ENCODE results near the gene IGFLR1.
A peak's percentile ranks its signal among the peaks of the same experiment; 100 is the strongest.

IGFLR1 gene

DNA sequence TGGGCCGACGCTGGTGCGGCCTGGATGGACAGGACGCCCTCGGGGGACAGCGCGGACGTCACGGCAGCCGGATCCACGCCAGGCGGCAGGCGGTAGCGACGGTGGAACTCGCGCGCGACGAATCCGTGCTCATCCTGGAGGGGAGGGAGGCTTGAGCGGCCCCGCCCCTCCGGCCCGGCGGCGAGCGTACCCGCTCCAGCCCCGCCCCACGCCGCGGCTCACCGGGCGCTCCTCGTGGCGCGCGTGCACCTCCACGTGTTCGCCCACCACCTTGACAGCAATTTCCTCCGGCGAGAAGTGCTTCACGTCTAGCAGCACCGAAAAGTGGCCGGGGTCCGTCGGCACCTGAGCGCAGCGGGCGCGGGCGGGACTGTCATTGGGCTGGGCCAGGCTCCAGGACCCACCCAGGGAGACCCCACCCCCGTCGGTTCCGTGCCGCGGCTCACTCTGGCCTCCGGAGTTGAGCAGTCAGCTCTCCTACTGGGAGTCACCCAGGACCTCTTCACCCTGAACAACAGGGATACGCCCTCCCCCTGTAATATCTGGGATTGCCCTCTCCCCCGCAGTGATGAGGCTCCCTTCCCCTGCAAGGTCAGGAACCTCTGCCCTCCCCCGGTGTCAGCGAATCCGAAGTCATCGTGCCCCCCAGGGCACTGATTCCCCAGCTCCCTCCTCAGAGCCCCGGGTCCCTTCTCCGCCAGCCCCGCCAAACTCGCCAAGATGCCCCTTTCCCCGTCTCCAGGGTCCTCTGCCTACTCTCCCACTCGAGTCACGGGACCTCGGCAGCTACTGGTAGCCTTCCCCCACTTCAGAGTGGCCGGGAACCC is 13.5 kb upstream of the IGFLR1 start:
- H3K36me3 ChIP-seq (ENCODE audit: insufficient read depth, low read length): peaks cover 34% of the 10 kb centered on the region
- no peaks in the 10 kb centered on the region for H3K9me3 ChIP-seq (ENCODE audit: low read length)
- H3K4me1 ChIP-seq (ENCODE audit: insufficient read depth, low read length): peaks cover 11% of the 10 kb centered on the region
- H2AFZ ChIP-seq (ENCODE audit: low read depth, low read length): no peak overlapping the region
- H3K4me3 ChIP-seq (ENCODE audit: low read length): no peak overlapping the region
- no peaks in the 10 kb centered on the region for H3K27me3 ChIP-seq (ENCODE audit: insufficient read depth, low read length)

DNA sequence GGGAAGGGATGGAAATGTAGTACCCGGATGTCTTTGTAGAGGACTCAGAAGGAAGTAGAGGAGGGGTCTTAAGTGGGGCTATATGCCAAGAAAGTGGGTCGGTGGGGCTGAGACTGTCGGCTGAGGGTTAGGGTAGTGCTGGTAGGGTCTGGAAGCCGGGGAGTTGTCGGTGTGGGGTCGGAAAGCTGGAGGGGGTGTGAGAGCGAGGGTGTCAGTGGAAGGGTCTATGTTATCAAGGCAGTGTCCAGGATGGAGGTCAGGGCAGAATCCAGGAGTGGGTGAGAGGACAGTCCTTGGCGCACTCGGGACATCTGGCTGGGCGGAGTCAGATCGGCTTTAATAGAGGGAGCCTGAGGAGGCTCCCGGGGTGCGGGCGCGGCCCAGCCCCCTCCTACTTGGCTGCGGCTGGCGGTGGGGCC is 12.9 kb upstream of the IGFLR1 start:
- H2AFZ ChIP-seq (ENCODE audit: low read depth, low read length): no peak overlapping the region
- H3K9me3 ChIP-seq (ENCODE audit: low read length): no peaks in the 10 kb centered on the region
- no peaks in the 10 kb centered on the region for H3K27me3 ChIP-seq (ENCODE audit: insufficient read depth, low read length)
- H3K4me1 ChIP-seq (ENCODE audit: insufficient read depth, low read length): peaks cover 11% of the 10 kb centered on the region
- H3K4me3 ChIP-seq (ENCODE audit: low read length): no peak overlapping the region
- H3K36me3 ChIP-seq (ENCODE audit: insufficient read depth, low read length): peaks cover 32% of the 10 kb centered on the region

DNA sequence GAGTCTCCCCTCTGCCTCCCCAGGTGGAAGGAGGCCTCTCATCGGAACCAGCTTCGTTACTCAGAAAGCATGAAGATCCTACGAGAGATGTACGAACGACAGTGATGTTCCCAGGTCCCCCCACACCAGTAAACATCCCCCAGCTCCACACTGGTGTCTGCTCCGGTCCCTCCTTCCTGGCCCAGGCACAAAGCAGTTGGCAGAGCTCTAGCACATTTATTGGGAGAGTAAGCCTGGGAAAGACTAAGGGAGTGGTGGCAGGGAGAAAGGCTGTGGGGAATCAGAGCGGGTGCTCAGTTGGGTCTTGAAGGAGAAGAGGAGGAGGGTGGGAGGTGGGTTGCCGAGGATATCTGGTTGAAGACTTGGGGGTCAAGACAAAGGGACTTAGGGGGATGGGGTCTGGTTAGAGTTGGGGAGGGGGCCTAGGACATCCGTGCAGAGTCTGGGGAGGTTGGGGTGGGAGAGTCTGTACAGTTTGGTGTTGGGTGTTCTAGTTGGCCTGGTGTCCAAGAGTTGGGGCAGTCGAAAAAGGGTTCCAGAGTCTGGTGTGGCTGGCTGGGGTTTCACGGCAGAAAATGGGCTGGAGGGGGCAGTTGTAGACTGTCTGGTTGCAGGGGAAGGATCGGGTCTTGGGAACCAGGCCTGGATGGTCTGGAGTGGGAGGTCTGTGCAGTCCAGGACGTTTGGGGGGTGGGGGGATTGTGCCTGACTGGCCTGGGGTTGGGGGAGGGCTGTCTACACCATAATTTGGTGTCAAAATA is 12.3 kb upstream of the IGFLR1 start:
- Histone ChIP-seq H2AFZ (ENCODE audit: low read depth, low read length) (no peak overlapping the region), H3K4me3 (ENCODE audit: low read length) (no peak overlapping the region), H3K27me3 (ENCODE audit: insufficient read depth, low read length) (no peaks in the 10 kb centered on the region), H3K4me1 (ENCODE audit: insufficient read depth, low read length) (peaks cover 11% of the 10 kb centered on the region), H3K9me3 (ENCODE audit: low read length) (no peaks in the 10 kb centered on the region), H3K36me3 (ENCODE audit: insufficient read depth, low read length) (peaks cover 29% of the 10 kb centered on the region)

DNA sequence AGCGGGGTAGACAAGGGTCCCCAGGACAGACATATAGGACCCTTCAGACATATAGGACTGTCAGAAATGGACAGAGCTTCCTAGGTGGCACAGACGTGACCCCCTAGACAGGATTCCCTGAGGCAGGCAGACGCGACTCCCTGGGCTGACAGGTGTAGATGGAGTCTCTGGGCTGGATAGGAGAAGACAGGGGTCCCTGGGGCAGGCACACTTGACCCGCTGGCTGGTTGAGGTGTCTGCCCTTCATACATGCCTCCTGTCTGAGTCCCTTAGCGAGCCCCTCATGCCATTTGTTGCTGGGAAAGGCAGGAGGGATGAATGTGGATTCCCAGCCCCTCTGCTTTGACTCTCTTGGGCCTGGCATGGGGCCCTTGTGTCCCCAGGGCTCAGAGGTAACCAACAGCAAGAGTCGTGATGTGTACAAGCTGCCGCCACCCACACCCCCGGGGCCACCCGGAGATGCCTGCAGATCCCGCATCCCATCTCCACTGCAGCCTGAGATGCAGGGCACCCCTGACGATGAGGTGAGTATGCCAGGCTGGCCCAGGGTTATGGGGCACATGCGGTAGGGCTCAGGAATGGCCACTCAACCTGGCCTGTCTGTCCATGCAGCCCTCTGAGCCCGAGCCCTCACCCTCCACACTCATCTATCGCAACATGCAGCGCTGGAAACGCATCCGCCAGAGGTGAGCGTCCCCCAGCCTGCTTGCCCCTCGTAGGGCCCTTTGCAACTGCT is 11.6 kb upstream of the IGFLR1 start:
- H3K27me3 ChIP-seq (ENCODE audit: insufficient read depth, low read length): no peaks in the 10 kb centered on the region
- H3K9me3 ChIP-seq (ENCODE audit: low read length): no peaks in the 10 kb centered on the region
- no peak overlapping the region for H2AFZ ChIP-seq (ENCODE audit: low read depth, low read length)
- H3K4me3 ChIP-seq (ENCODE audit: low read length): no peak overlapping the region
- H3K36me3 ChIP-seq (ENCODE audit: insufficient read depth, low read length): peaks cover 29% of the 10 kb centered on the region
- H3K4me1 ChIP-seq (ENCODE audit: insufficient read depth, low read length): peaks cover 9% of the 10 kb centered on the region

DNA sequence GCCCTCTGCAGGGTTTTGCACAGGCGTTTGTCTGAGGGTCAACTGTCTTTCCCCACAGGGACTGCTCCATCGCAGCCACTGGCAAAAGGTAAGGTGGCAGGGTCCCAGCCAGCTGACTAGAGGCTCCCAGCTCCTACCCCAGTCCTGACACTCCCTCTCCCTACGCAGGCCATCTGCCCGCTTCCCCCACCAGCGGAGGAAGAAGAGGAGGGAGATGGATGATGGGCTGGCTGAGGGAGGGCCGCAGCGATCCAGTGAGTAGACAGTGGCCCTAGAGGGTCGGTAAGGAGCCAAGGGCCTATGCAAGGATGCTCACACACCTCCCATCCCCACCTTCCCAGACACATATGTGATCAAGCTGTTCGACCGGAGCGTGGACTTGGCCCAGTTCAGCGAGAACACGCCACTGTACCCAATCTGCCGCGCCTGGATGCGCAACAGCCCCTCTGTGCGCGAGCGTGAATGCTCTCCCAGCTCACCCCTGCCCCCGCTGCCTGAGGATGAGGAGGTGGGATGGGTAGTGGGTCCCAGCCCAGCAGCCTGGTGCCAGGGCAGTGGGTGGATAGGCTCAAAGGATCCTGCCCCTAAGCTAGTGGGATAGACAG is 10.6 kb upstream of the IGFLR1 start:
- peaks cover 29% of the 10 kb centered on the region for H3K36me3 ChIP-seq (ENCODE audit: insufficient read depth, low read length)
- no peaks in the 10 kb centered on the region for H3K9me3 ChIP-seq (ENCODE audit: low read length)
- no peaks in the 10 kb centered on the region for H3K27me3 ChIP-seq (ENCODE audit: insufficient read depth, low read length)
- no peak overlapping the region for H2AFZ ChIP-seq (ENCODE audit: low read depth, low read length)
- peaks cover 8% of the 10 kb centered on the region for H3K4me1 ChIP-seq (ENCODE audit: insufficient read depth, low read length)
- H3K4me3 ChIP-seq (ENCODE audit: low read length): no peak overlapping the region

DNA sequence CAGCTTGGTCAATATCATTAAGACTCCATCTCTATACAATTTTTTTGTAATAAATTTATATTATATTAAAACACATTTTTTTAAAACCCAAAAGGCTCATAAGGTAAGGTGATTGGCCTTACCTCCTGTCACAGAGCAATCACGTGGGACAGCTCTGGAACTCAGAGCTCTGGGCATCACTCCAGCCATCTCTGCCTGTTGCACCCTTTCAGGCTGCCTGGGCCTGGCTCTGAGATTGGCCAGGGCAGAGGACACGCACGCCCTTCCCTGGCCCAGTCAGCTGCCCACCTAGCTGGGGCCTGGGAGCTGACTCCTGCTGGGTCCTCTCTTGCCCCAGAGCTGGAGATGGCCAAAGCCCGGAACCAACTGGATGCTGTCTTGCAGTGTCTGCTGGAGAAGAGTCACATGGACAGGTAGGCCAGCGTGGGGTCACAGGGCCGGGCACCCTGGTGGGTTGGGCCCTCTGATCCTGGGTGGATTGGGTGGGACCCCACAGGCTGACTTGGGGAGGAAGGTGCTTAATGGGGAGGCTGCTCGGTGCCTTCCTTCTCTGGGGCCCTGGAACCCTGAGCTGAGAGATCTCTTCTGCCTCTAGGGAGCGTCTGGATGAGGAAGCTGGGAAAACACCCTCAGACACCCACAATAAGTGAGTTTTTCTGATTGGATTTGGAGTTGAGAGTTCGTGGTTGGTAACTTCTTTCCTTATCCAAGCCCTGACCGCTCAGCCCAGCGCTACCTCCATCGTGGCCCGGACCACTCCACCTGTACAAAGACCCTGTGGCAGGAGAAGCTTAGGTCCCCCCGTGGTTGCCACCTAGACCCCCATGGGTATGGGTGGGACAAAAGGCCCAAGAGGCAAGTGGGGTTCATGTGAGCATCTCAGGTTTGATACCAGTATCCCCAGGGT is 9.8 kb upstream of the IGFLR1 start:
- Histone ChIP-seq H3K4me1 (ENCODE audit: insufficient read depth, low read length) (peaks cover 8% of the 10 kb centered on the region), H2AFZ (ENCODE audit: low read depth, low read length) (no peak overlapping the region), H3K9me3 (ENCODE audit: low read length) (no peaks in the 10 kb centered on the region), H3K36me3 (ENCODE audit: insufficient read depth, low read length) (peaks cover 29% of the 10 kb centered on the region), H3K27me3 (ENCODE audit: insufficient read depth, low read length) (no peaks in the 10 kb centered on the region), H3K4me3 (ENCODE audit: low read length) (no peak overlapping the region)

DNA sequence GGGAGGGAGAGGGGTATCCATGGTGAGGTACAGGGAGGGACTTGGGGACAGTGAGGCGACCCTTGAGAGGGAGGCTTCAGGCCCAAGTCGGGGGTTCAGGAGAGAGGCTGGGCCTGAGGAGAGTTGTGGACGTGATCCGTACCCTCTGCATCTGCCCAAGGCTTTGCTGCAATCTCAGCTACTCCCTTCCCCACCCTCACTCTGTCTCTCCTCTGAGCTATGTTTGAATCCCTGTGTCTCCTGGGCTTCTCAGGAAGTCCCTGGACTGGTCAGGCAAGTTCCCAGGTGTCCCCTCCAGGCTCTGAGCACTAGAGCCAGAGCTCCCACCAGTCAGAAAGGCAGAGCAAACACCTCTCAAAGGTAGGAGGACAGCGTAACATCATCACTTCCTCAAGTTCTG is 7.9 kb upstream of the IGFLR1 start:
- Histone ChIP-seq H3K9me3 (ENCODE audit: low read length) (no peaks in the 10 kb centered on the region), H3K4me1 (ENCODE audit: insufficient read depth, low read length) (peaks cover 17% of the 10 kb centered on the region), H3K27me3 (ENCODE audit: insufficient read depth, low read length) (no peaks in the 10 kb centered on the region), H2AFZ (ENCODE audit: low read depth, low read length) (no peak overlapping the region), H3K36me3 (ENCODE audit: insufficient read depth, low read length) (peaks cover 29% of the 10 kb centered on the region), H3K4me3 (ENCODE audit: low read length) (no peak overlapping the region)

DNA sequence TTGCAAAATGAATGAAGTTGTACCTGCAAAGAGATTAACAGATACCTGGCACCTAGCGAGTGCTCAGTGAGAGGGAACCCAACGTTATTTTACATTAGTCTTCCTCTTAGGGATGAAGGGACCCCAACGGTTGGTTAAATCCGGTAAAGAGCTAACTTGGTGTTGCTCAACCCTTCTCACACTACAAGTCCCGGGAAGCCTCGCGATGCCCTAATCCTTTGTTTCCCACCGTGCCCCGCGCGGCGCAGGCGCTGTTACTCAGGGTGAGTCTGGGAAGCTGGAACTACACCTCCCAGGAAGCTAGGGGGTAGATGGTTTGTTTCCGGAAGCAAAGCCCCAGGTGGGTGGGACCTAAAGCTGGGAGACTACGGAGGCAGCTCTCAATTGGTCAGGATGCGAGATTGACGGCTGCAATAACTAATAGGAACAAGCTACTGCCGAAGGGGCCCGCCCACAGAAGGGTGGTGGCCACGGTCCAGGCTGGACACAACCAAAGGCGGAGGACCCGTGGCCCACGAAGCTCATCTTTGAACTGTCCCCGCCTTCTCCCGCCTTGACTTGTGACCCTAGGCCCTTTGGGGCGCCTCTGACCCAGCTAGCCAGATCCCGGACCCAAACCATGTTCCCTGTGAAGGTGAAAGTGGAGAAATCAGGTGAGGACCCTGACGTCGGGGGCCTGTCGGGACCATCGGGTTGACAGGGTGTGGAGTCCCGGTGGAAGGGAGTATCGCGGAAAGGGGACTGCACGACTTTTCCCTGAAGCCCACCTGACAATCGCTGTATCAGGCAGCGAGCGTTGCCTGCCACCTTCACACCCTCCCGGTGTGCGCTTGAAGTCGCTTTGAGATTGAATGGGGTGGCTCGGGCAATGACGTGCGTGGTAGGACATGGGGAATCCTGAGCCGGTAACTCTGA is 6.1 kb upstream of the IGFLR1 start, which contains the start of gene LIN37:
Gene LIN37, plus strand, starts transcription at position 471 of the 915 bp plus-strand sequence. Its CDS starts 149 bp downstream, at position 620.
- Histone ChIP-seq H3K4me3 (ENCODE audit: low read length) (peak within 1 kb of the TSS; percentile 90), H3K27me3 (ENCODE audit: insufficient read depth, low read length) (no peaks in the 10 kb centered on the region)

DNA sequence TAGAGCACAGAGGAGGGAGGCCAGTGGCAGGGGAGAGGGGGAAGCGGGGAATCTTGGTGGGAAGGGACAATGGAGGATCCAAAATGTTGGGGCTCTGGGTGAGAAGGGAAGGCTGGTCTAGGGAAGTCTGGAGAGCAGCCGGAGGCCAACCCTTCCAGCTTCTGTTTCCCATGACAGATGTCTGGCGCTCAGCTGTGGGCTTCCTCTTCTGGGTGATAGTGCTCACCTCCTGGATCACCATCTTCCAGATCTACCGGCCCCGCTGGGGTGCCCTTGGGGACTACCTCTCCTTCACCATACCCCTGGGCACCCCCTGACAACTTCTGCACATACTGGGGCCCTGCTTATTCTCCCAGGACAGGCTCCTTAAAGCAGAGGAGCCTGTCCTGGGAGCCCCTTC is 4.3 kb upstream of the IGFLR1 start:
- peaks cover 4% of the 10 kb centered on the region for H3K36me3 ChIP-seq (ENCODE audit: insufficient read depth, low read length)
- no peaks in the 10 kb centered on the region for H3K9me3 ChIP-seq (ENCODE audit: low read length)
- peak overlapping the region; percentile 87 for H3K4me3 ChIP-seq (ENCODE audit: low read length)
- no peak overlapping the region for H2AFZ ChIP-seq (ENCODE audit: low read depth, low read length)
- H3K4me1 ChIP-seq (ENCODE audit: insufficient read depth, low read length): peaks cover 25% of the 10 kb centered on the region
- no peaks in the 10 kb centered on the region for H3K27me3 ChIP-seq (ENCODE audit: insufficient read depth, low read length)

More for the DNA sequence above, 6.1 kb upstream of the IGFLR1 start, which contains the start of gene LIN37:
- Histone ChIP-seq H3K36me3 (ENCODE audit: insufficient read depth, low read length) (peaks cover 15% of the 10 kb centered on the region), H2AFZ (ENCODE audit: low read depth, low read length) (peak within 1 kb of the TSS; percentile 27), H3K4me1 (ENCODE audit: insufficient read depth, low read length) (peaks cover 25% of the 10 kb centered on the region), H3K9me3 (ENCODE audit: low read length) (no peaks in the 10 kb centered on the region)

DNA sequence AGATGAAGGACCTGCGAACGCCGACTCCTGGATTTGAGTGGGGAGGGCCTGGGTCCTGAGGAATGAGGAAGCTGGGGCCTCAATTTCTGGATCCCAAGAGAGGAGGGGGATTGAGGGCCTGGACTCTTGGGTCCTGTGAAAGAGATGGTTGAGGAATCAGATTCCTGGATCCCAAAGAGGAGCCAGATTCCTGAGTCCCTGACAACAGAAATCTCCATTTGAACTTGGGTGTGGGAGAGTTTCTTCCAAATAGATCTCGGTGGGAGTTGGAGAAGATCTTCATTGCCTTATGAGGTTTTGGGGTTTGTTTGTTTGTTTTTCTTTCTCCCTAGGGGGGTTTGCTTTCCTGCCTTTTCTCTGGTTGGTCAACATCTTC is 3.8 kb upstream of the IGFLR1 start:
- Histone ChIP-seq H3K4me3 (ENCODE audit: low read length) (peak overlapping the region; percentile 87), H3K27me3 (ENCODE audit: insufficient read depth, low read length) (no peaks in the 10 kb centered on the region), H3K36me3 (ENCODE audit: insufficient read depth, low read length) (peaks cover 4% of the 10 kb centered on the region), H2AFZ (ENCODE audit: low read depth, low read length) (peak overlapping the region; percentile 65), H3K9me3 (ENCODE audit: low read length) (no peaks in the 10 kb centered on the region), H3K4me1 (ENCODE audit: insufficient read depth, low read length) (peaks cover 25% of the 10 kb centered on the region)

DNA sequence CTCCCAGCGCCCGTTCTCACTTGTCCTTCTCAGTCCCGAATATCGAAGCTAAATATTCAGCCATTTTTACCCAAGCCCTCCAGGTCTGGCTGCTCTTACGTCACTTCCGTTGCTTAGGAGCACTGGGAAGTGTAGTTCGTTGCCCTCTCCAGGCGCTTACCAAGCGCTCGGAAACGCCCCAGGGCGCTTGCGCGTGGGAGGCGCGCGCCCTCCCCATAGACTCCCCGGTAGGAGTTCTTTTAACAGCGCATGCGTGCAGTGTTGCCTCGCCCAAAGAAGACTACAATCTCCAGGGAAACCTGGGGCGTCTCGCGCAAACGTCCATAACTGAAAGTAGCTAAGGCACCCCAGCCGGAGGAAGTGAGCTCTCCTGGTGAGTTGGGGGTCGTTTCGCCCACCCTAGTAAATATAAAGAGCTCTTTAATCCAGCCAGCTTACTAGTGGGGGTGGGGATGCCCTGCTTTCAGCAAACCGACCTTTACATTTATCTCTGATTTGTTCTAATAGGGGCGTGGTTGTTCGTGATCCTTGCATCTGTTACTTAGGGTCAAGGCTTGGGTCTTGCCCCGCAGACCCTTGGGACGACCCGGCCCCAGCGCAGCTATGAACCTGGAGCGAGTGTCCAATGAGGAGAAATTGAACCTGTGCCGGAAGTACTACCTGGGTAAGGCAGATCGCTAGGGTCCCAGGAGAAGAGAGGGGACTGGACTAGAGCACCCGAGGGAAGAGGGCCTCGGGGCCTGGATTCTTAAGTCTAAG is 3.3 kb upstream of the IGFLR1 start, which contains the start of the genes PSENEN and U2AF1L4:
Gene PSENEN, plus strand, starts transcription at position 324 of the 759 bp plus-strand sequence. Its CDS starts 280 bp downstream, at position 604.
Gene U2AF1L4, minus strand, starts transcription at position 91 of the 759 bp plus-strand sequence. Its CDS starts 27 bp downstream, at position 64.
- peaks cover 4% of the 10 kb centered on the region for H3K36me3 ChIP-seq (ENCODE audit: insufficient read depth, low read length)
- H3K9me3 ChIP-seq (ENCODE audit: low read length): no peaks in the 10 kb centered on the region
- H3K4me1 ChIP-seq (ENCODE audit: insufficient read depth, low read length): peaks cover 25% of the 10 kb centered on the region
- peak within 1 kb of the TSS; percentile 87 for H3K4me3 ChIP-seq (ENCODE audit: low read length)
- H2AFZ ChIP-seq (ENCODE audit: low read depth, low read length): peak within 1 kb of the TSS; percentile 65
- no peaks in the 10 kb centered on the region for H3K27me3 ChIP-seq (ENCODE audit: insufficient read depth, low read length)

Data from neuron (in vitro differentiated cells).